Activated CD4-positive, alpha-beta T cell treated with anti-CD3 and anti-CD28 coated beads for 48 hours (primary cell): ENCODE measurements around the gene MRPL23.
"Not testable (repeated sequence)": the region's sequence is repeated elsewhere in the genome, so short reads cannot be mapped to it uniquely, and the experiment has no call there.

Source experiments
- DNase-seq: peaks from one replicate; pipeline ENCODE4 v3.0.0-alpha.2; 2020

The MRPL23 gene

DNA sequence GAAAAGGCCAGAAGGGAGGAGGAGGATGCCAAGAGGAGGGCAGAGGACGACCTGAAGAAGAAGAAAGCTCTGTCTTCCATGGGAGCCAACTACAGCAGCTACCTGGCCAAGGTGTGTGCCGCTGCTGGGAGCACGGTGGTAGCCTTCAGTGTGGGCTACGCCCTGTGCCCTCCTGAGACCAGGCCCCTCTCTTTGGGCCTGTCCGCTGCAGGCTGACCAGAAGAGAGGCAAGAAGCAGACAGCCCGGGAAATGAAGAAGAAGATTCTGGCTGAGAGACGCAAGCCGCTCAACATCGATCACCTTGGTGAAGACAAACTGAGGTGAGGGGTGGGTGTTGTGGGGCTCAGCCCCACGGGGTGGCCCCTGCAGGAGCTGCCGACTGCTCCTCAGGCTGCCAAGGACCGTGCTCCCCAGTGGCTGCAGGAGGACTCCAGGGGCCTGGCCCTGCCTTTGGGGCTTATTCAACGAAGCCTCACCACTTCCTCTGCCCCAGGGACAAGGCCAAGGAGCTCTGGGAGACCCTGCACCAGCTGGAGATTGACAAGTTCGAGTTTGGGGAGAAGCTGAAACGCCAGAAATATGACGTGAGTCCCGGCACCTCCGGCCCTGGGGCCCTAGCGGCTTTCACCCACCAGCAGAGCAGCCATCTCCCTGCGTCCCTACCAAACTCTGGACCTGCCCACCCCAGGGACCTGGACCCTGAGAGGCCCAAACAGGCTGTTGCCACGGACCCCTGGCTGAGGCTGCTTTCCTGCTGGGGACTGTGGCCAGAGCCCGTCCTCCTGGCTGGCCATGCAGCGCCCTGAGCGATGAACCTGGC, 12.6 kb upstream of the MRPL23 start:
- DNase-seq = no peak

DNA sequence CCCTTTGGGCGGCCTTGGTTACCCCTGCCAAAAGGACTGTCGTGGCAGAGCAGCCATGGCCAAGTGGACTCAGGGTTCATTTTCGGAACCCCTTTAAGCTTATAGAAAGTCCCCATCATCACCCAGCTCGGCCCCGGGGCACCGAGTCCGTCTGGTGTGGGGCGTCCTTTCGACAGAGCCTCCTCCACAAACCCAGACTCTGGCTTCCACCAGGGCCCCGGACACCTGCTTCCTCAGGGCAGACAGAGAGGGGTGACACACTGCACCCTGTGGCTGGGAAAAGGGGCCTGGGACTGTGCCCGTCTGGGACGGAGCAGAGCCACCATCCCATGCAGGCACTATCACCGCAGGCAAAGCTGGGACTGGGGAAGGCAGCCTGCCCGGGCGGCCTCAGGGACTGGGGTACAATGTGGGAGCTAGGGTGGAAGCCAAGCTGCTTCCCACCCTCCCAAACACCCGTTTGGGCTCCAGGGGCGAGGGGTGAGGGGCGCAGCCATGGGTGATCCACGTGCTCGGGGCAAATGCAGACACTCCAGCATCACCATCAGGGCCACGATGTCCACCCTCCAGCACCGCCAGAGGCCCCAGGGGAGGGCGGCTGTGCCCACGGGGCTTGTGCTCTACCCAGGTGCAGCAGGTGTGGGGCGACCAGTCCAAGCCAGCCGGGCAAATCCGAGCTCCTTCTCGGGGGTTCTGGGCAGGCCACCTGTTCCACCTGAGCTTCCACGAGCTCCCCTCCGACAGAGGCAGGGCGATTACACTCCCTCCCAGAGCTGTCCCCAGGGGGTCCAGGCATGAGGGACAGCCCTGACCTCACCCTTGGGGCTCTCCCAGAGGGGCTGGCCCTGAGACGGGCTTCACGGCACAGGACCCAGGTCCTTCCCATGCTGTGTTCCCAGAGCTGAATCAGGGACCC, 11.7 kb upstream of the MRPL23 start:
- no peak for DNase-seq

DNA sequence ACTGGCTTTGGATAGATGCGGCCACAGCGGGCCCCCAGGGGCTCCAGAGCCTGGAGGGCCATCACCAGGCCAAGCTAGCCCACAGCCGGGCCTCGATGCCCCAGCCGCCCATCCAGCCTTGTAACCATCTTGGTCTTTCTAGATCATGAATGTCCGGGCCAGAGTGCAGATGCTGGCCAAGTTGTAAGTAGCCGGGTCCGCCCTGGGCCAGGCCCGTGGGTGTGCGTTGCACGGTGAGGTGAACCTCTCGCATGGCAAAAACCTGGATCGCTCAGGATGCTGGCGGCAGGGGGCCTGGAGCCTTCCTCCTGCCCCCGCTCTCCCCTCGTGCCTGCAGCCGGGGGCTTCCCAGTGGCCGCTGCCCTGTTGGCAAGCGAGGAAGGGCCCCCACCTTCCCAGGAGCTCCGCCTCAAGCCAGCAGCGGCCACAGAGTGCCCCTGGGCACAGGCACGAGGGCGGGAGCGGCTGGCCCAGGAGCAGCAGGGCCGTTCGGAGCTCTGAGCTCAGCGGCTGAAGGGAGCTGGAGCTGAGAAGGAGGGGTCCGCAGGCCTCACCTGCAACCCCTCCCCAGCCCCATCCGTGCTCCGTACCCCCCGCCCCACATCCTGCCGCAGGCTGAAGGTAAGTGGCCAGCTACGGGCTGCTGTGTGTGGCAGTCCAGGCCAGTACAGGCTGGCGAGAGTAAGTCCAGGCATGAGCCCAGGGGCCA, 10.9 kb upstream of the MRPL23 start:
- DNase-seq = no peak

GRCh38 chr11:1936781-1937615, 10.1 kb upstream of the MRPL23 start:
- DNase-seq = no peak

DNA sequence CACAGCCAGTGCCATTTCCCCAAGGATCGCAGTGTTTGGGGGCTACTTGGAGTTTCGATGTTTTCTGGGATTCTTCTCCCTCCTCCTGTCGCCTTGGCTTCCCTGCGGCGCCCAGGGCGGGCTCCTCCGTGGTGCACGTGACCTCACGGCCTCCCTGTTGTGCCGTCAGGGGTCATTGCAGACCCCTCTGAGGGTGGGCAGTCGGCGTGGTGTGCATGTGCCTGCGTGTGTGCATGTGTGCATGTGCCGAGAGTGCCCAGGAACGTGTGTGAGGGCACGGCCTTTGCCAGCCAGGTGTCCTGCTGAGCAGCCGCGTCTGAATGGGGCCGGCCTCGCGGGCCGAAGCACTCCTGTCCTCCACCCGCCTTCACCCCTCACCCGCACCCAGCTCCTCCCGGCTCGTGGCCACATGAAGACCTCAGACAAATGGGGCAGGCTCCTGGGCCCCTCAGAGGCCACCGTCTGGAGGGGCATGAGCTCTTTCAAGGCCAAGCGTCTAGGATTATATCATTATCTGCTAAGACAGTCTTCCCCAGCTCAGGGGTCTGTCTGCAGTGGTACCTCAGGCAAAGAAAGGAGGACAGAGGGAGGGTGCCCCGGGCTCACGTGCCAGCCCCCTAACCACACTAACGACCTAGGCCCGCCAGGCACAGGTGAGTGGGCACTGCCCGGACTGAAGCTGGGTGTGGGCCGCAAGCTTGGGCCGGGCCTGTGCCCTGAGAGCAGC, 9.4 kb upstream of the MRPL23 start:
- no peak for DNase-seq

DNA sequence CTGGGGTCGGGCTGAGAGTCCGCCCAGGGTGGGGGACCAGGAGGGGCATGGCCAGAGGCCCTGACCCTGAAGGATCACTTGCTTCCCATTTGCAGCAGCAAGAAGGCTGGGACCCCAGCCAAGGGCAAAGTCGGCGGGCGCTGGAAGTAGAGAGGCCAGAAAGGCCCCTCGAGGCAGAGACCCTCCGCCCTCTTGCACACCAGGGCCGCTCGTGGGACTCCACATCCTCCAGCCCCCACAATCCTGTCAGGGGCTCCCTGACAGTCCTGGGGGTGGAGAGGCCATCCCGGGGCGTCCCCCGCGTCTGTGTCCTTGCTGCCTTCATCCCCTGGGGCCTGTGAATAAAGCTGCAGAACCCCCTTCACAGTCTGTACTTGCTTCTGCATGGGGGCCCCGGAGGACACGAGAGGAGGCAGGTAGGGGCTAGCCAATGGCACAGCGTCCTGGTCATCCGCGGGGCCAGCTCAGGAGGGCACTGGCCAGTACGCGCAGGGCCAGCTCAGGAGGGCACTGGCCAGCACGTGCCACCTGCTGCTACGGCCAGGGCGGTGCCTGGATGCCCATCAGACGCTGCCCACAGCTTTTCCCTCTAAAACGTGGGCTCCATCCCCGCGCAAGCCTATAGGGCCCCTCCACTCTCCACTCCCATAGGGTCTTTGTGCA, 8.7 kb upstream of the MRPL23 start:
- DNase-seq = no peak

- DNase-seq = no peak
Observed at GRCh38 chr11:1939006-1939625, 8.0 kb upstream of the MRPL23 start.

DNA sequence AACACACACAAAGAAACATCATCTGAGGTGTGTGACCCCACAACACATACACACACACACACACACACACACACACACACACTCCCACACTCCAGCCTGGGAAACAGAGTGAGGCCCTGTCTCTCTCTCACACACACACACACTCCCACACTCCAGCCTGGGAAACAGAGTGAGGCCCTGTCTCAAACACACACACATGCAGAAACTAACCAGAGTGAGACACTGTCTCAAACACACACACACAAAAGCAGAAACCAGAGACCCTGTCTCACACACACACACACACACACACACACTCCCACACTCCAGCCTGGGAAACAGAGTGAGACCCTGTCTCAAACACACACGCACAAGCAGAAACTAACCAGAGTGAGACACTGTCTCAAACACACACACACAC, 7.3 kb upstream of the MRPL23 start:
- DNase-seq = not testable (repeated sequence)

DNA sequence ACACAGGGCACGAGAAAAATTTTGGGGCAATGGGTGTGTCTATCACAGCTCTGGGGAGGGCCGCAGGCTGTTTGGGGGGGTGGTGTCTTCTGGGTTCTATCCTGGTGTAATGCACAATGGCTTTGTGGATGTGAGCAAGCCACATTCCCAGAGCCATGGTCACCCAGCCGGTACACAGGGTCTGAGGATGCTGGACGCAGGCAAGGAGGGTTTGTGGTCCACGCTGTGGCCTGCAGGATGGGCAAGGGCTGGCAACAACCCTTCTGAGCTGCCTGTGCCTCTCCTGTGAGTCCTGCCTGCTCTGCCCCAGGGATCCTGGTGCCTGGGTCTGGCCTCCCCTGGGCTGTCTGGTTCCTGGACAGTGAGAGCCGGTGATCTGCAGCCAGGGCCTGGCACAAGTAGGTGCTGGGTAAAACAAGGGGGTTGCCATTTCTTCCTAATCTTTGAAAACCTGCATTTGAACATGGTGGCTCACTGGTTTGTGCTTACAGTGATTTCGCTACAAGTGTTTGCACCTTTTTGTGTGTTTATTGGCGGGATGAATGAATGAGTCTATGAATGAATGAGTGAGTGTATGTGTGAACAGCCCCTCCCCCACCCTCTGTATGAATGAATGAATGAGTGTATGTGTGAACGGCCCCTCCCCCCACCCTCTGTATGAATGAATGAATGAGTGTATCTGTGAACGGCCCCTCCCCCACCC, 4.4 kb upstream of the MRPL23 start:
- no peak for DNase-seq

DNA sequence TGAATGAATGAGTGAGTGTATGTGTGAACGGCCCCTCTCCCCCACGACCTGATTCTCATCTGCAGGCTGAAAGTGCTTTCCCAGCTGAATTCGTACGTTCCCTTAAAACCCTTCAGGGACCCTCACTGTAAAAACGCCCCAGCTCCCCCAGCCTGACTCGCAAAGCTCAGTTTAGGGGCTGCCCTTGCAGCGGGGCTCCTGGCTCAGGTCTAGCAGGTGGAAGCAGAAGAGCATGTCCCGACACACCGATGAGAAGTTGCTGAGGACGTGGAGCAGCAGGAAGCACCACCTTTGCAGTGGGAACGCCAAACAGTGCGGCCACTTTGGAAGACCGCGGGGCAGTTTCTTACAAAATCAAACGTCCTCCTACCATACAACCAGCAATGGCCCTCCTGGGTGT, 3.6 kb upstream of the MRPL23 start:
- DNase-seq = no peak

DNA sequence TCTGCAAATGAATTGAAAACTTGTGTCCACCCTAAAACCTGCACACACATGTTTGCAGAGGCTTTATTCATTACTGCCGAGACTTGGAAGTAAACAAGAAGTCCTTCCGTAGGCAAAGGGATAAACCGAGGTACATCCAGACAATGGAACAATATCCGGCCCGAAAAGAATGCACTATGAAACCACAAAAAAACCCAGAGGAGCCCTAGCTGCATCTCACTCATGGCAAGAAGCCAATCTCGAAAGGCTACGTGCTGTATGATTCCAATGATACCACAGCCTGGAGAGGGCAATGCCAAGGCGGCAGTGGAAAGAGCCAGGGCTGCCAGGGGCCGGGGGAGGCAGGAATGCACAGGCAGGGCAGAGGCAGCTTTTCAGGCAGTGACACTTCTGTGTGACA, 3.2 kb upstream of the MRPL23 start:
- DNase-seq = no peak

DNA sequence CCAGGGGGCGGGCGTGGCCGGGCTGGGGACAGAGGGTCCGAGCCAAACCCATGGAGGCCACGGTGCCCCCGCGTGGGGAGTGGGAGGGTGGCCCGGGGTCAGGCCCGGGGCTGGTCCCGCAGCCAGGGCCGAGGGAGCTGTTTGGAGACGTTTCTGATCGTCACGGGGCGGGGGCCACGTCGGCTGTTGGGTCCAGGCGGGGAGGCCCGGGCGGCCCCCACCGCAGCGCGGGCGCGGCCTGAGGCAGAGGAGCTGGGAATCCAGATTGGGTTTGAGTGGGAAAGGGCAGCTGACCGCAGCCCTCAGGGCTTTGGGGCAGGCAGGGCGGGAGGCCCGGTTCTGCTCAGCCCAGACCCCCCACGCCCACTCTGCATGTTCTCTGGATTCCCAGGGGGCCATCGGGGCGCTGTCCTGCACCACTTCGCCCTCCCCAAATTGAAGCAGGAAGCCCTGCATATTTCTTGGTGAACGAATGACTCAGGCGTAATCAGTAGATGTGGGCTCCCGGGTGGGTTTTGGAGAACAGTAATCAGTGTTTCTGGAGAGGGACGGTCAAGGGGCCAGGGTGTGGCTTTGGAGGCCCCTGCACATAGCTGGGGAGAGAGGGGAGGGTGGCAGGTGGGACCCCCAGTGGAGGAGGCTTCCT, 583 bp downstream of the MRPL23 start:
- DNase-seq = no peak

DNA sequence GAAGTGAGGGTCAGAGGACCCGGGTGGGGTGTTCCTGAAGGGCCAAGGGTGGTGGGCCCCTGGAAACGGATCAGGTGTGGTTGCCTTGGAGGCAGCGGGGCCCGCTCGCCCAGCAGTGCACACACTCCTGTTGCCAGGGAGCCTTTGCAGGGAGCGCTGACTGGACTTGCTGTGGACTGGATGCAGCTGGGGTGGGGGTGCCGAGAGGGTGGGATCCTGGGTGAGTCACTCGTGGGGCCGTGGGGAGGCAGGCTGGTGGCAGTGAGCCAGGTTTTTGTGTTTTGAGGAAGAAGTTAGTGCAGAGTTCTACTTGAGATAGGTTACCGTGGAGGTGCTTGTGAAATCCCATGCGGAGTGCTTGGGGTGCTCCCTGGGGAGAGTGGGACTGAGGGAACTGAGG, 1.3 kb downstream of the MRPL23 start:
- DNase-seq = no peak

DNA sequence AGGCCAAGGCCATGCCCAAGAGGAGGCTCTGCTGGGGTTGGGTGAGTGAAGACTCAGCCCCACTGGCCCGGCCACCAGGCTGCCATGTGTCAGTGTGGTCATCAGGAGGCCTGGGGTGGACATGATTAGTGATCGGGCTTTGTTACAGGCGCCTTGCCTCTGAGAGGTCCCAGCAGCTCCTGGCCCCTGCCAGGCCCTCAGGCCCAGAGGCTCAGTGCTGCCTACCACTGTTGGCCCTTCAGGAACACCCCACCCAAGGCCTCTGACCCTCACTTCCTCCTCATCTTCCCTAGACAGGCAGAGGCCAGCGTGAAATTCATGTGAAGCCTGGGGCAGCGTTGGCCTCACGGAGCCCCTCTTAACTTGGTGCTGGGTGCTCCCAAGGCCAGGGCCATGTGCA, 2.2 kb downstream of the MRPL23 start:
- no peak for DNase-seq

DNA sequence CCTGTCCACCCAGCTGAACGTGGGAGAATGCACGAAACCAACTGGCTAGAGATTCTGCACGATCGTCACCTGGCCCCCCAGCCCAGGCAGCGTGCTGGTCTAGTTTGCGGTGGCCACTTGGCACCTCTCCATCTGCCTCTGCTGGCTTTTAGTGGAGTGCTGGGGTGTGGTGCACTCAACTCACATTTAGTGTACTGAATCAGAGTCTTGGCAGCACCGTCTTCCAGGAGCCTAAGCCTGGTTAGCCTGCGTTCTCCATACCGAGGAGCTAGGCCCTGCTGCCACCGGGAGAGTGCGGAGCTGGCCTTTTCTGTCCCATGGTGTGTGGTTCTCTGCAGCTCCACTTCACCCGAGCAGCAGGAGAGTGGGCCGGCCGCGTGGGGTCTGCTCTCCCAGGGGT, 2.8 kb downstream of the MRPL23 start:
- no peak for DNase-seq

GRCh38 chr11:1952806-1953482, 5.8 kb downstream of the MRPL23 start:
- no peak for DNase-seq

DNA sequence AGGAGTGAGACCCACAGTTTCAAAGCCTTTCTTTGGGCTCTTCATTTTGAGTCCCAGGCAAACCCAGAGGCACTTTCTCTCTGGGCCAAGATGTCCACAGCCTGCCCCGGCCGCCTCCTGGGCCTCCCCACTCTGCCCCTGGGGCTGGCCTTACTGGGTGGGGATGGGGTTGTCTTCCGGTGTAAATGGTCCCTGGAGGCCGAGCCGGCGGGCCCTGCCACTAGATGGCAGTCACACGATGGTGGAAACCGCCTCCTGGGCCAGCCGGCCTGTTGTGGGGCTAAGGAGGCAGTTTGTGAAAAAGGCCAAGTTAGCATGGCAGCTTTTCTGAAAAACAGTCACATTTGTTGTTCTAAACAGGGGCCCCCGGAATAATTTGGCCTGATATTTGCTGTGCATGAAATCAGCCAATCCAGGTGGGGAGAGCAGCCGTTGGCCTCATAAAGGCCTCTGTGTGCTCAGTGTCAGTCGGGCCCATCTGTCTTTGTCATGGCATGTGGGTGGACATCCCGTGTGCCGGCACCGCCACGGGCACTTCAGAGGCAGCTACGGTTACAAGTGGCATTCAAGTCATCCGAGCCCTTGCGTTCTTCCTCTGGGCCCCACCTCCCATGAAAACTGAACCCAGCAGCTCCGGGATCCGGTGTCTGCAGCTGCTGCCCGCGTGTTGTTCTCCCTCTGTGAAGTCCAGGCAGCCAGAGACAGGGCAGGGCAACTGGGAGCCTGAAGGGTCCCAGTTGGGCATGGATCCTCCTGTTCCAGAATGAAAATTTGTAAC, 6.5 kb downstream of the MRPL23 start:
- DNase-seq = no peak

GRCh38 chr11:1958367-1958766, 11.2 kb downstream of the MRPL23 start:
- DNase-seq = no peak
